Measurements from ENCODE around the gene CHCHD2.
A peak's percentile ranks its signal among the peaks of the same experiment; 100 is the strongest.
"Not testable (repeated sequence)": the region's sequence is repeated elsewhere in the genome, so short reads cannot be mapped to it uniquely, and the experiment has no call there.

CHCHD2 gene, protein sequence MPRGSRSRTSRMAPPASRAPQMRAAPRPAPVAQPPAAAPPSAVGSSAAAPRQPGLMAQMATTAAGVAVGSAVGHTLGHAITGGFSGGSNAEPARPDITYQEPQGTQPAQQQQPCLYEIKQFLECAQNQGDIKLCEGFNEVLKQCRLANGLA

DNA sequence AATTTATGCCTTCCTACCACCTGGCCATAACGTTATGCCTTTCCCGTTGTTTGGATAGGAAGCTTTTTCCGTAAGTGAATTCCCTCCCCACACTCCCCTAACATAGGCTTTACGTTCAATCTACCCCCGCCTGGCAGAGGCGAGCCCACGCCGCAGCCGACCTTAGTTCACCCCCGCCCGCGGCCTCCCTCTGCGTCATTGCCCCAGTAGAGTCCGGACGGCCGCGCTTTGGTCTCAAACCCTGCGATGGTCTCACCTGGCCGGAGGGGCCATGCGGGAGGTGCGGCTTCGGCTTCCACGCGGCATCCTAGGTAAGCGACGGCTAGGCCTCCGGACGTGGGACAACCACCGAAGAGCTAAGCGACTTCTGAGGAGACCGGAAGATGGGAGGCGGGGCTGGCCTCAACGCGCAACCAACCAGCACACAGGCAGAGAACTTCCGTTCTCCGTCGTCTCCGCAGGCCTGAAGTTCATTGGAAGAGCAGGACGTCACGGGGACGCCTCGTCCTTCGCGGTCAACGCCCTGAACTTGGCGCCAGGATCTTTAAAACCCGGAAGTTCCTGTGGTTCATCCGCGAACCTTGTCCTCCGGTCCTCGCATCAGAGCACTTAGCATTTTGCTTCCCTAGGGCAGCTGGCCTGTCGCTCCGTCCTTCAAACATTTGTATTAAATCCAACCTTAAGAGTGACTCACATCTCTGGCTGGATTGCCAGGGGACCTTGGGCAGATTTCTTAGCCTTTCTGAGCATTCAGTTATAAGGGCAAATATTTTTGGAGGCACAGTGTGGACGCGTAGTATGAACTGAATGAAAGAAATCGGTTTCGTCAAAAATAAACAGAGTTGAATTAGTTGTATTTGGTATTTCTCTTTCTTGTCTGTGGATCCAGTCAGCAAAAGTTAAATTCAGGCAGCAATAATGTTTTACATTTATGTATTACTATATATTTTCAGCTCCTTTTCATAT is at the start of gene CHCHD2:
CHCHD2 (minus strand) TSS at position 369 of the 966 bp plus-strand sequence; CDS start at position 306, 63 bp downstream.
- peak; percentile 99 for DNase-seq (ENCODE audit: low read depth)
- peak within 1 kb of the TSS; percentile 69 for H3K4me3 ChIP-seq (ENCODE audit: low read depth, low read length)
- TF ChIP-seq, protein P1, sequence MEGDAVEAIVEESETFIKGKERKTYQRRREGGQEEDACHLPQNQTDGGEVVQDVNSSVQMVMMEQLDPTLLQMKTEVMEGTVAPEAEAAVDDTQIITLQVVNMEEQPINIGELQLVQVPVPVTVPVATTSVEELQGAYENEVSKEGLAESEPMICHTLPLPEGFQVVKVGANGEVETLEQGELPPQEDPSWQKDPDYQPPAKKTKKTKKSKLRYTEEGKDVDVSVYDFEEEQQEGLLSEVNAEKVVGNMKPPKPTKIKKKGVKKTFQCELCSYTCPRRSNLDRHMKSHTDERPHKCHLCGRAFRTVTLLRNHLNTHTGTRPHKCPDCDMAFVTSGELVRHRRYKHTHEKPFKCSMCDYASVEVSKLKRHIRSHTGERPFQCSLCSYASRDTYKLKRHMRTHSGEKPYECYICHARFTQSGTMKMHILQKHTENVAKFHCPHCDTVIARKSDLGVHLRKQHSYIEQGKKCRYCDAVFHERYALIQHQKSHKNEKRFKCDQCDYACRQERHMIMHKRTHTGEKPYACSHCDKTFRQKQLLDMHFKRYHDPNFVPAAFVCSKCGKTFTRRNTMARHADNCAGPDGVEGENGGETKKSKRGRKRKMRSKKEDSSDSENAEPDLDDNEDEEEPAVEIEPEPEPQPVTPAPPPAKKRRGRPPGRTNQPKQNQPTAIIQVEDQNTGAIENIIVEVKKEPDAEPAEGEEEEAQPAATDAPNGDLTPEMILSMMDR (IDR thresholded peaks at IDR 0.05; ENCODE audit: insufficient read depth, low read depth, low read length, missing control alignments): no peak

DNA sequence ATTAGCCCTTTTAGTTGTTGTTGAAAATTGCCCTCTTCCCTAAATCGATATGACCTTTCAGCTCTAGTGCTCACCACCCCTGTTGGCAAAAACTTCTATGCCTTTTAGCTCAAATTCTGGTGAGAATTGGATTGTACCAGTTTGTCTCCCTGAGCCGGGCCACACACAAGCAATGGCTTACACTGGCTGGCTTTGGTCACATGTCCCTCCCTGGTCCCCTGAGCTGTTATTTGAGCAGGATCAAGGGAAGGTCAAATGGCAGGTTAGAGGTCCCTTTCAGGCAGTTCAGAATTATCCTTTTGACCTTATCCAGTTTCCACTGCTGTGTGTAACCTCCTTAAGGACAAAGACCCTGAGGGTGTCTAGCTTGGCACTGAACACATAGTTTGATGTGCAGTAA is 24.8 kb upstream of the CHCHD2 start:
- DNase-seq (ENCODE audit: low read depth); H3K4me3 ChIP-seq (ENCODE audit: low read depth, low read length): not testable (repeated sequence)

DNA sequence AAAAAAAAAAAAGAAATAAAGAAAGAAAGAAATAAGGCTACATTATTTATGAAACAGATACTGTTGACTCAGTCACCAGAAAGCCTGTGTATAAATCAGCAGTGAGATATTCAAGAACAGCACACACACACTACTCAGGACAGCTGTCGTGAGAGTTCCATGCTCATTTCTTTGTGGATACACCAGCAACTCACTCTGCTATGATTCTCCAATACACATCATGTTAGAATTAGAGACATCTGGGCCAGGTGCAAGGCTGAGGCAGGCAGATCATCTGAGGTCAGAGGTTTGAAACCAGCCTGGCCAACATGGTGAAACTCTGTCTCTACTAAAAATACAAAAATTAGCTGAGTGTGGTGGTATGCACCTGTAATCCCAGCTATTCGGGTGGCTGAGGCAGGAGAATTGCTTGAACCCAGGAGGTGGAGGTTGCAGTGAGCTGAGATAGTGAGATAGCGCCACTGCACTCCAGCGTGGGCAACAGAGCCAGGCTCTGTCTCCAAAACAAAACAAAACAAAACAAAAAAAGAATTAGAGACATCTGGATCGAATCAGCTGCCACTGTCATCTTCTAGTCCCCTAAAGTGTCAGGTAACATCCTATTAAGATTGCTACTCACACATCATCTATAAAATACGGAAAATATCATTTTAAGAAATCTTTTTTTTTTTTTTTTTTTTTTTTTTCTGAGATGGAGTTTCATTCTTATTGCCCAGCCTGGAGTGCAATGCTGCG is 21.1 kb upstream of the CHCHD2 start:
- no peak overlapping the region for H3K4me3 ChIP-seq (ENCODE audit: low read depth, low read length)
- no peak for DNase-seq (ENCODE audit: low read depth)
- TF ChIP-seq, protein P1 (IDR thresholded peaks at IDR 0.05; ENCODE audit: insufficient read depth, low read depth, low read length, missing control alignments): no peak

DNA sequence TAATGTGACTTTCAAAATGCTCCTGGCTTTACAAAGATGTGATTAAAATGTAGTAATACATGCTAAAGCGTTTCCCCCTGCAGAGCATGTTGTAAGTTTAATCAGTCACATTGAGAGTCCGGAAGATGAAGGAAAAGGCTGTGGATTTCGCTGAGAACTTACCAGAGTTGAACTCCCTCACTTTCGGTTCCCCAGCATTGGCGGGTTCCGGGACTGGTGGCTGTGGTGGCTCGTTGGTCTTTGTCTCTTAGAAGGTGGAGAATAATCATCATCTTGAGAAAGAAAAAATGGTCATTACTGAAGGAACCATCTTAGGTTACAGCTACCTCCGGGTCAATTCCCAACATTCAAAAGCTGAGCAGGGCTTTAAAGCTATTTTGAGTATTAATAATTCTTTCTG is 19.6 kb upstream of the CHCHD2 start:
- DNase-seq (ENCODE audit: low read depth): no peak
- no peak overlapping the region for H3K4me3 ChIP-seq (ENCODE audit: low read depth, low read length)
- TF ChIP-seq, protein P1 (IDR thresholded peaks at IDR 0.05; ENCODE audit: insufficient read depth, low read depth, low read length, missing control alignments): no peak

DNA sequence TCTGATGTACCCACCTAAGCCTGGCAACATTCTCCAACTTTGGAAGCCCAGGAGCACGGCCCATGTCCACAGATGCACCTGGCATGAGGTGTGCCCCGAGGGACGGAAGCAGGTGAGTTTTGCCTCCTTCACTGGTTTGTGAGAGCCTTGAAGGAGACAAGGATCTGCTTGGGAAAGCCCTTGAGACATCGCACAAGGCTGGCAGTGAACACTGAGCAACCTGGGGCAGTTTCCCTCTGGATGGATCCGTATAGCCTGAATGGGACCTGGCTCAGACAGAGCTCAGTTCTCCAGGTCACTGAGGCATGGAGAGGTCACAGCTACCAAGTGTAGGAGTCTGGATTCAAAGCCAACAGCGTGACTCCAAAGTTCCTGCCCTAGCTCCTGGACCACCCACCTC is 18.7 kb upstream of the CHCHD2 start:
- H3K4me3 ChIP-seq (ENCODE audit: low read depth, low read length): no peak overlapping the region
- DNase-seq (ENCODE audit: low read depth): no peak
- TF ChIP-seq, protein P1 (IDR thresholded peaks at IDR 0.05; ENCODE audit: insufficient read depth, low read depth, low read length, missing control alignments): no peak

DNA sequence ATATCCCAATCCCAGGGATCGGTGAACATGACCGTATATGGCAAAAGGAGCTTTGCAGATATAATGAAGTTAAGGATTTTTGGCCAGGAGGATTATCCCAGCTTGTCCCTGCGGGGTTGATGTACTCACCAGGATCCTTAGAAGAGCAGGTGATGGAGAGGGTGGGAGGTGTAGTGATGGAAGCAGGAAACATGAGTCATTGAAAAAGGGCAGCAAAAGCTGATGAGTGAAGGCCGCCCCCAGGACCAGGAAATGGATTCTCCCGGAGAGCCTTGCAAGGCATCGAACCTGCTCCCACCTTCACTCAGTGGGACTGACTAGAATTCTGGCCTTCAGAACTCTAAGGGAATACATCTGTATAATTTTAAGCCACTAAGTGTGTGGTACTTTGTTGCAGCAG is 15.2 kb upstream of the CHCHD2 start:
- no peak for DNase-seq (ENCODE audit: low read depth)
- no peak overlapping the region for H3K4me3 ChIP-seq (ENCODE audit: low read depth, low read length)
- TF ChIP-seq, protein P1 (IDR thresholded peaks at IDR 0.05; ENCODE audit: insufficient read depth, low read depth, low read length, missing control alignments): no peak

All from GM12865 (cell line).